GM12878 (cell line): Measurements from ENCODE around the gene PRKAA1. TPM values are rescaled to one million over a fixed set of nuclear protein-coding genes. Genes with fewer than 3 reads are reported as not detected.
"Not testable (repeated sequence)": the region's sequence is repeated elsewhere in the genome, so short reads cannot be mapped to it uniquely, and the experiment has no call there.

ENCODE experiments used
- ATAC-seq: fragments of 200-7000 bp; cut with Tn5 transposase; 3 replicates; pipeline ENCODE4 v1.9.1; 2020; ENCODE audit warnings: mild to moderate bottlenecking, moderate library complexity
- BruUV-seq: library from RNA; stranded (reverse); fragments of 400-500 nt; replicated peaks from 2 replicates; lab custom pipeline; 2021; lab: Mats Ljungman, UMichigan
- CTCF ChIA-PET: fragments of 300-600 bp; sonication (Branson Sonifier 250); formaldehyde crosslinking; extraction: SDS; loops from one replicate; lab custom pipeline; 2021; ENCODE audit warnings: inconsistent platforms; lab: Yijun Ruan, JAX
- POLR2A ChIA-PET: fragments of 350-600 bp; formaldehyde crosslinking; extraction: SDS; loops from one replicate; lab custom pipeline; 2021; ENCODE audit warnings: inconsistent platforms; lab: Charles Lee
- RAD21 ChIA-PET: fragments of 300-600 bp; sonication (Branson Sonifier 250); formaldehyde crosslinking; loops from one replicate; lab custom pipeline; 2023; ENCODE audit warnings: antibody characterized with exemption; ENCODE audit not compliant: unreplicated experiment; lab: Charles Lee
- SMC1A ChIA-PET: fragments of 300-600 bp; sonication (Branson Sonifier 250); formaldehyde crosslinking; loops from one replicate; lab custom pipeline; 2023; ENCODE audit not compliant: unreplicated experiment, uncharacterized antibody; lab: Charles Lee
- DNase-seq: peaks from one replicate; pipeline ENCODE4 v3.0.0-alpha.2; 2011; ENCODE audit warnings: low read depth, low spot score
- FAIRE-seq: peaks from 3 replicates; lab custom pipeline; 2011; peaks lifted over from hg19 to GRCh38; lab: Jason Lieb, UNC
- H2AFZ ChIP-seq: 2 replicates; pipeline ENCODE4 v1.6.0; 2011; ENCODE audit warnings: low read depth, low read length, control low read depth; ENCODE audit not compliant: control insufficient read depth
- H3K27ac ChIP-seq: 2 replicates; pipeline ENCODE4 v1.5.1; 2011; ENCODE audit warnings: control low read depth; ENCODE audit not compliant: control insufficient read depth, insufficient read depth
- H3K27me3 ChIP-seq, 2 experiments: replicated peaks in 1 of 2; 2 replicates each; pipeline versions ENCODE4 v1.6.0 to v1.6.1; 2011; ENCODE audit warnings: low read length in 1 of 2; ENCODE audit not compliant: control insufficient read depth in 2 of 2, insufficient read depth in 2 of 2
- H3K36me3 ChIP-seq, 2 experiments: 2 replicates each; pipeline ENCODE4 v1.5.1; 2011; ENCODE audit warnings: low read length in 1 of 2; ENCODE audit not compliant: control insufficient read depth in 2 of 2, insufficient read depth in 2 of 2
- H3K4me1 ChIP-seq: 2 replicates; pipeline ENCODE4 v1.6.1; 2011; ENCODE audit warnings: mild to moderate bottlenecking, low read length, moderate library complexity, mixed read lengths; ENCODE audit not compliant: control insufficient read depth, insufficient read depth
- H3K4me2 ChIP-seq: 2 replicates; pipeline ENCODE4 v1.6.0; 2011; ENCODE audit warnings: control low read depth; ENCODE audit not compliant: control insufficient read depth, insufficient read depth
- H3K4me3 ChIP-seq: fragments of 200-600 bp; sonication (generic); 2 replicates; pipeline ENCODE4 v1.5.1; 2016
- H3K79me2 ChIP-seq: 2 replicates; pipeline ENCODE4 v1.6.0; 2011; ENCODE audit warnings: low read length; ENCODE audit not compliant: control insufficient read depth, insufficient read depth
- H3K9ac ChIP-seq: 2 replicates; pipeline ENCODE4 v1.8.0; 2011; ENCODE audit warnings: low read length, control low read depth, mixed read lengths; ENCODE audit not compliant: control insufficient read depth, insufficient read depth
- H3K9me3 ChIP-seq: replicated peaks from 3 replicates; pipeline ENCODE4 v1.5.1; 2011; ENCODE audit warnings: mild to moderate bottlenecking, low read length; ENCODE audit not compliant: control insufficient read depth, insufficient read depth
- H4K20me1 ChIP-seq: 2 replicates; pipeline ENCODE4 v1.6.0; 2011; ENCODE audit not compliant: control insufficient read depth, insufficient read depth
- BACH1 ChIP-seq: fragments of 450-650 bp; IDR thresholded peaks from 2 replicates; pipeline ENCODE4 v1.6.1; 2017; ENCODE audit warnings: mild to moderate bottlenecking, borderline replicate concordance
- CHD1 ChIP-seq: IDR thresholded peaks from 2 replicates; pipeline ENCODE4 v1.6.1; 2012; ENCODE audit warnings: low read depth, low read length, improper control_type of control experiment
- CREM ChIP-seq: IDR thresholded peaks from 2 replicates; pipeline ENCODE4 v1.6.1; 2014; ENCODE audit warnings: antibody characterized with exemption, low read depth
- PML ChIP-seq: IDR thresholded peaks from 2 replicates; pipeline ENCODE4 v1.6.1; 2012; ENCODE audit warnings: low read length, inconsistent platforms
- POLR2A ChIP-seq: IDR thresholded peaks from 2 replicates; pipeline ENCODE4 v1.6.1; 2011; ENCODE audit warnings: low read depth, mild to moderate bottlenecking, low read length
- POLR2AphosphoS5 ChIP-seq: IDR thresholded peaks from 2 replicates; pipeline ENCODE4 v1.6.1; 2011; ENCODE audit warnings: mild to moderate bottlenecking, low read length, inconsistent platforms
- WGBS: methylation state at CpG from one replicate; pipeline ENCODE4 v1.1.6; 2016; ENCODE audit warnings: low lambda C conversion rate; ENCODE audit not compliant: insufficient replicate concordance, insufficient coverage; ENCODE audit errors: missing lambda C conversion rate; 5-methylcytosine and 5-hydroxymethylcytosine counted together
- in situ Hi-C: fragments of 300-500 bp; cut with MboI; formaldehyde crosslinking; loops from 9 replicates; pipeline ENCODE4 v1.14.3; 2018; ENCODE audit warnings: mixed read lengths
- intact Hi-C: fragments of 100-400 bp; cut with micrococcal nuclease; formaldehyde crosslinking; loops from one replicate; pipeline ENCODE4 v1.14.2; 2022; ENCODE audit not compliant: unreplicated experiment
- polyA plus RNA-seq, 11 experiments: library from polyadenylated mRNA; depleted of rRNA in 4 of 11; unstranded in 6 of 11; stranded (reverse) in 5 of 11; fragments of >200 nt; fragmentation: Nextera tagmentation in 4 of 11; fragmentation: Illumina TruSeq in 1 of 11; extraction: Ambion mirVana in 4 of 11; extraction: Trizol in 1 of 11; gene quantifications; 1 replicate in 1 of 11; 2 replicates in 10 of 11; pipeline versions ENCODE4 v1.2.1 to v1.2.3, GENCODE V29; 2011 to 2016; ENCODE audit warnings: inconsistent platforms in 2 of 11, missing spikeins in 2 of 11, low read depth in 1 of 11
- total RNA-seq, 4 experiments: library from RNA; depleted of rRNA in 3 of 4; stranded (reverse); fragments of >200 nt in 3 of 4; fragmentation: Illumina TruSeq in 1 of 4; extraction: Trizol in 1 of 4; gene quantifications; 2 replicates each; pipeline versions ENCODE4 v1.2.1 to v1.2.3, GENCODE V29; 2013 to 2021

PRKAA1 gene
- total and polyA plus RNA-seq, 10 of the 15 experiments (the other 5 are each of a cell fraction or from before 2014, with no cell fraction given): 13.6 to 55.5 (median 29.6) TPM

DNA sequence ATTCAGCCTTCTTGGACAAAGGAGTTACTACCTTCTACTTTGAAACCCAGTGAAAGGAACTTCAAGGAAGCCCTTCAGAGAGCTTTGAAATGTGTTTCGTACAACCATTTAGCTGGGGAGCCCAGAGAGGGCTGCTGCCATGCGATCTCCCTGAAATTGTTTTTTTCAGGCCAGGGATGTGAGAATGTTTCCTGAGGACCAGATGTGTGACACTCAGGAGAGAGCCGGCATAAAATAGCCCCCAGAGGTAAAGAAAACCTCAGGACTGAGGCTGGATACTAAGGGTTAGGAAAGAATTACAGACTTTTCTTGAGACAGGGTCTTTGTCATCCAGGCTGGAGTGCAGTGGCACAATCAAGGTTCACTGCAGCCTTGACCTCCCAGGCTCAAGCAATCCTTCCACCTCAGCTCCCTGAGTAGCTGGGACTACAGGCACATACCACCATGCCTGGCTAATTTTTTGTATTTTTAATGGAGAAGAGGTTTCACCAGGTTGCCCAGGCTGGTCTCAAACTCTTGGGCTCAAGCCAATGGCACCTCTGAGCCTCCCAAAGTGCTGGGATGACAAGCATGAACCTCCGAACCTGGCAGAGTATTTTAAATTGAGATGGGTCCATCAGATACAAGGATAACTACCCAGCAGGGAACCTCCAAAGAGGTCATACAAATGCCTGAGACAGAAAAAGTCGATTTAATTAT lies 28.5 kb upstream of the PRKAA1 start:
- Histone ChIP-seq H3K4me1 (no peaks in the 10 kb centered on the region), H3K9me3 (no peaks in the 10 kb centered on the region), H3K27ac (no peak overlapping the region), H3K4me3 (no peak overlapping the region)
- 91% methylated on average over 5 of the region's 5 CpGs for WGBS
- CTCF ChIA-PET: no interaction called here
- TF ChIP-seq CHD1 (no peak), POLR2AphosphoS5 (peak; percentile 76), POLR2A (peak; percentile 53), BACH1 (peak; percentile 16; the same call in 1 of the 2 replicates)
- TF ChIP-seq, all 136 proteins: peak for 3
- ChIA-PET POLR2A (interaction anchor here (0.6 kb wide), 1 partner anchor 80 kb away, joined by 3 read pairs; no protein-coding TSS in a partner anchor), RAD21 (no interaction called here), SMC1A (interaction anchor here (1.3 kb wide), 2 partner anchors 11 to 15 kb away, joined by 3 read pairs; no protein-coding TSS in a partner anchor)
- Histone ChIP-seq H4K20me1 (no peaks in the 10 kb centered on the region; the same call in 1 of the 2 replicates), H3K27me3 (no peaks in the 10 kb centered on the region), H3K9ac (no peak overlapping the region), H3K79me2 (peaks cover 18% of the 10 kb centered on the region), H3K4me2 (no peak overlapping the region), H3K36me3 (peaks cover 10 to 42% of the 10 kb centered on the region in 2 experiments), H2AFZ (no peak overlapping the region)
- ATAC-seq (no peak), DNase-seq (no peak), FAIRE-seq (no peak)
- intact Hi-C loops (no loop called here), in situ Hi-C loops (no loop called here)
- no TSS peak for BruUV-seq

GRCh38 chr5:40825461-40826043 lies 27.4 kb upstream of the PRKAA1 start:
- H3K27me3 ChIP-seq, intact Hi-C loops, DNase-seq, H3K4me3 ChIP-seq, H3K4me1 ChIP-seq, CTCF ChIA-PET, in situ Hi-C loops, H3K79me2 ChIP-seq, H3K9me3 ChIP-seq, FAIRE-seq, H4K20me1 ChIP-seq, BruUV-seq, SMC1A ChIA-PET, H3K27ac ChIP-seq, RAD21 ChIA-PET, H3K9ac ChIP-seq, H3K4me2 ChIP-seq, H2AFZ ChIP-seq, POLR2A ChIA-PET: not testable (repeated sequence)
- peaks cover 6 to 32% of the 10 kb centered on the region in 2 experiments for H3K36me3 ChIP-seq
- TF ChIP-seq POLR2AphosphoS5: peak; percentile 22; the same call in 1 of the 2 replicates
- TF ChIP-seq PML: peak; percentile 3; the same call in 1 of the 2 replicates
- 0 out of 2 replicates have a peak, but pooled peaks have one; percentile 16 for TF ChIP-seq CREM
- ATAC-seq: peak; percentile 12
- WGBS: 58% methylated on average over 11 of the region's 11 CpGs
